Measurements from ENCODE around the gene GREB1L.

The GREB1L gene

GRCh38 chr18:21242780-21243401 is 859 bp downstream of the GREB1L start:
- no peak overlapping the region for H3K4me3 ChIP-seq (ENCODE audit: low read depth, low read length)
- TF ChIP-seq, protein P1, sequence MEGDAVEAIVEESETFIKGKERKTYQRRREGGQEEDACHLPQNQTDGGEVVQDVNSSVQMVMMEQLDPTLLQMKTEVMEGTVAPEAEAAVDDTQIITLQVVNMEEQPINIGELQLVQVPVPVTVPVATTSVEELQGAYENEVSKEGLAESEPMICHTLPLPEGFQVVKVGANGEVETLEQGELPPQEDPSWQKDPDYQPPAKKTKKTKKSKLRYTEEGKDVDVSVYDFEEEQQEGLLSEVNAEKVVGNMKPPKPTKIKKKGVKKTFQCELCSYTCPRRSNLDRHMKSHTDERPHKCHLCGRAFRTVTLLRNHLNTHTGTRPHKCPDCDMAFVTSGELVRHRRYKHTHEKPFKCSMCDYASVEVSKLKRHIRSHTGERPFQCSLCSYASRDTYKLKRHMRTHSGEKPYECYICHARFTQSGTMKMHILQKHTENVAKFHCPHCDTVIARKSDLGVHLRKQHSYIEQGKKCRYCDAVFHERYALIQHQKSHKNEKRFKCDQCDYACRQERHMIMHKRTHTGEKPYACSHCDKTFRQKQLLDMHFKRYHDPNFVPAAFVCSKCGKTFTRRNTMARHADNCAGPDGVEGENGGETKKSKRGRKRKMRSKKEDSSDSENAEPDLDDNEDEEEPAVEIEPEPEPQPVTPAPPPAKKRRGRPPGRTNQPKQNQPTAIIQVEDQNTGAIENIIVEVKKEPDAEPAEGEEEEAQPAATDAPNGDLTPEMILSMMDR (IDR thresholded peaks at IDR 0.05; ENCODE audit: low read depth, low read length): no peak

- TF ChIP-seq, protein P1 (IDR thresholded peaks at IDR 0.05; ENCODE audit: low read depth, low read length): no peak
- no peak overlapping the region for H3K4me3 ChIP-seq (ENCODE audit: low read depth, low read length)
Measured at GRCh38 chr18:21254576-21254975, 12.5 kb downstream of the GREB1L start.

DNA sequence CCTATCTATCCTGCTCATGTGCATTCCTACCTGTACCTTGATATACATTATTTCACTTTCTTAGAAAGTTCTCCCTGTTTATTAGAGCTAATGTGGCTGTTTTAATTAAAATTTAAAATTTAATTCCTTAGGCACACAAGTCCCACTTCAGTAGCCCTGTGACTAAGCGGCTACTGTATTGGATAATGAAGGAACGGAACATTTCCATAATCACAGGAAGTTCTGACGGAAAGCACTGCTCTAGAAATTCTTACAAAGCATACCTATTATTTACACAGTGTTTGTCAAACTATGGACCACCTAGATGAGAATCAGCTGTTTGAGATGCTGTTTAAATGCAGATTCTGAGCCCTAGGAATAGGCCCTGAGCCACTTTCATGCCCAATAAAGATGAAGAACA is 13.2 kb downstream of the GREB1L start:
- H3K4me3 ChIP-seq (ENCODE audit: low read depth, low read length): no peak overlapping the region
- TF ChIP-seq, protein P1 (IDR thresholded peaks at IDR 0.05; ENCODE audit: low read depth, low read length): no peak

DNA sequence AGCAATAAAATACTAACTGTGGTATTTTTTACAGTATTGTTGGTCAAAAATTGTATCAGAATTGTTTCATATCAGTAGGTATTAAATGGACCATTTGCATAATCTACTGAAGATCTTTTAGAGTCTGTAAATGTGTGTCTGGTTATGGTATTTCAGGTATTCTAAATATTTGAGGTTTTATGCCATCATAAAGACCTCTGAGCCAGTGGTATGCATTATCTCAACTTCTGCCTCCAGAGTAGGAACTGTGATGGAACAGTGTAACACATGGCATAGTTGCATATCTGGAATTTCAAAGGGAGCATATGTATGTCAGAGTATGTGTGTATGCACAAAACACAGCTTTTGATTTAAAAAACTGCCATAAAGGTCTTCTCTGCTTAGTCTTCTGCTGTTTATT is 15.4 kb downstream of the GREB1L start:
- H3K4me3 ChIP-seq (ENCODE audit: low read depth, low read length): no peak overlapping the region
- TF ChIP-seq, protein P1 (IDR thresholded peaks at IDR 0.05; ENCODE audit: low read depth, low read length): no peak

DNA sequence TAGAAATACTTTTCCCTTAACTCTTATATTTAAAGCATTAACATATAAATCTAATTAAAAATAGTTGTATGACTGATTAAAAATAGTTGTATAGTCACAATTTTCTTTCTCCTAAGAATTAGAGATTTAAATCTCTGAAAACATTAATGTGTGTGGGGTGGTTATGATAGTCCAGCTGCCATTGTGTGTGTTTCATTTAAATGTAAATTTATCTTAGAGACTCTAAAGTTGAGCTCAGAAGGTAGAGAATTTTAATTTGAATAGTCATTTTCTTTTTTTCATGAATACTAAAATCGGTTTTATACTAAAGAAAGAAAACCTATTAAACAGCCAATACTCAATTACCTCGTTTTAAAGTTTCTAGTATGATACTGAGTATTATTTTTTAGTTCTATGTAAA is 18.6 kb downstream of the GREB1L start:
- TF ChIP-seq, protein P1 (IDR thresholded peaks at IDR 0.05; ENCODE audit: low read depth, low read length): no peak
- H3K4me3 ChIP-seq (ENCODE audit: low read depth, low read length): no peak overlapping the region

GRCh38 chr18:21261352-21261751 is 19.3 kb downstream of the GREB1L start:
- no peak overlapping the region for H3K4me3 ChIP-seq (ENCODE audit: low read depth, low read length)
- TF ChIP-seq, protein P1 (IDR thresholded peaks at IDR 0.05; ENCODE audit: low read depth, low read length): no peak

- TF ChIP-seq, protein P1 (IDR thresholded peaks at IDR 0.05; ENCODE audit: low read depth, low read length): no peak
- no peak overlapping the region for H3K4me3 ChIP-seq (ENCODE audit: low read depth, low read length)
Measured at GRCh38 chr18:21262244-21262643, 20.2 kb downstream of the GREB1L start.
